Central memory CD8-positive, alpha-beta T cell (primary cell): Measurements from ENCODE around the gene HARS2.
"Not testable (repeated sequence)": the region's sequence is repeated elsewhere in the genome, so short reads cannot be mapped to it uniquely, and the experiment has no call there.

ENCODE experiments used
- ATAC-seq: fragments of 150-1000 bp; cut with Tn5 transposase; replicated peaks from 2 replicates; pipeline ENCODE4 v1.10.0; 2022; ENCODE audit warnings: mild to moderate bottlenecking, moderate FRiP score, moderate number of reproducible peaks; ENCODE audit not compliant: poor library complexity, severe bottlenecking; ENCODE audit errors: extremely low read depth
- DNase-seq, 2 donors: peaks; one replicate each; pipeline ENCODE4 v3.0.0; 2021; ENCODE audit warnings: low spot score in 2 of 2
- H3K27ac Mint-ChIP-seq: one replicate; pipeline ENCODE4 v1.8.0; 2022; ENCODE audit warnings: low read depth, mild to moderate bottlenecking, moderate library complexity, mixed read lengths
- H3K27me3 Mint-ChIP-seq: one replicate; pipeline ENCODE4 v1.8.0; 2022; ENCODE audit warnings: mixed read lengths
- H3K36me3 Mint-ChIP-seq: one replicate; pipeline ENCODE4 v1.8.0; 2022; ENCODE audit warnings: mild to moderate bottlenecking, moderate library complexity, mixed read lengths; ENCODE audit not compliant: insufficient read depth
- H3K4me1 Mint-ChIP-seq: one replicate; pipeline ENCODE4 v1.8.0; 2022; ENCODE audit warnings: mixed read lengths
- H3K4me3 Mint-ChIP-seq: one replicate; pipeline ENCODE4 v1.8.0; 2022; ENCODE audit warnings: mild to moderate bottlenecking, moderate library complexity, mixed read lengths
- H3K9me3 Mint-ChIP-seq: one replicate; pipeline ENCODE4 v1.8.0; 2022; ENCODE audit warnings: mixed read lengths

Gene HARS2

GRCh38 chr5:140673187-140673976 is 17.9 kb upstream of the HARS2 start, which contains the start of gene DND1:
Gene DND1 (minus strand): TSS chr5:140673576. CDS start chr5:140673542, 34 bp downstream.
- Mint-ChIP-seq H3K4me3 (no peak within 1 kb of the TSS), H3K27me3 (no peaks in the 10 kb centered on the region), H3K4me1 (no peaks in the 10 kb centered on the region), H3K36me3 (peaks cover 35% of the 10 kb centered on the region), H3K27ac (no peak within 1 kb of the TSS), H3K9me3 (no peaks in the 10 kb centered on the region)
- DNase-seq, result no peak
- ATAC-seq, result no peak

- Mint-ChIP-seq H3K36me3 (peaks cover 34% of the 10 kb centered on the region), H3K9me3 (no peaks in the 10 kb centered on the region), H3K4me1 (no peaks in the 10 kb centered on the region), H3K4me3 (no peak overlapping the region), H3K27me3 (no peaks in the 10 kb centered on the region), H3K27ac (no peak overlapping the region)
- ATAC-seq (no peak), DNase-seq (no peak)
Observed at GRCh38 chr5:140674211-140674610, 17.0 kb upstream of the HARS2 start.

GRCh38 chr5:140674629-140675028 is 16.6 kb upstream of the HARS2 start:
- ATAC-seq (no peak), DNase-seq (no peak)
- Mint-ChIP-seq H3K4me3 (no peak overlapping the region), H3K27ac (no peak overlapping the region), H3K27me3 (no peaks in the 10 kb centered on the region), H3K9me3 (no peaks in the 10 kb centered on the region), H3K4me1 (no peaks in the 10 kb centered on the region), H3K36me3 (peaks cover 33% of the 10 kb centered on the region)

- Mint-ChIP-seq H3K27ac (no peak overlapping the region), H3K36me3 (peaks cover 31% of the 10 kb centered on the region), H3K9me3 (no peaks in the 10 kb centered on the region), H3K27me3 (no peaks in the 10 kb centered on the region), H3K4me1 (no peaks in the 10 kb centered on the region), H3K4me3 (no peak overlapping the region)
- DNase-seq (no peak), ATAC-seq (no peak)
Observed at GRCh38 chr5:140677947-140678346, 13.3 kb upstream of the HARS2 start.

DNA sequence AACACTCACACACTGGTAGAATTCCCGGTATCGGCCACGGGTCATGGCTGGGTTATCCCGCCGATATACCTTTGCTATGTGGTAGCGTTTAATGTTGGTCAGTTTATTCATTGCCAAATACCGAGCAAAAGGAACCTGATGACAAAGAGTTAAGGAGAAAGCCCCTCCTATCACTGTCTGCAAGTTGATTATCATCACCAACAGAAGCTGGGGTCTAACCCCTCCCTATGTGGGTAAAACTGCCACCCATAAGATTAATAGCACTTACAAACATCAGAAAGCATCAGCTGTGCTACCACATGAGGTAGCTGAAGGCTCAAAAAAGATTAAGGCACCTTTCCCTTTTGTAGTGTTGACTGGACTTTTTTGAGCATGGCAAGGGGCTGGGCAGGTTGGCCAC is 12.3 kb upstream of the HARS2 start:
- ATAC-seq (no peak), DNase-seq (no peak)
- Mint-ChIP-seq H3K36me3 (peaks cover 26% of the 10 kb centered on the region), H3K9me3 (no peaks in the 10 kb centered on the region), H3K27me3 (no peaks in the 10 kb centered on the region), H3K4me3 (no peak overlapping the region), H3K27ac (no peak overlapping the region), H3K4me1 (no peaks in the 10 kb centered on the region)

DNA sequence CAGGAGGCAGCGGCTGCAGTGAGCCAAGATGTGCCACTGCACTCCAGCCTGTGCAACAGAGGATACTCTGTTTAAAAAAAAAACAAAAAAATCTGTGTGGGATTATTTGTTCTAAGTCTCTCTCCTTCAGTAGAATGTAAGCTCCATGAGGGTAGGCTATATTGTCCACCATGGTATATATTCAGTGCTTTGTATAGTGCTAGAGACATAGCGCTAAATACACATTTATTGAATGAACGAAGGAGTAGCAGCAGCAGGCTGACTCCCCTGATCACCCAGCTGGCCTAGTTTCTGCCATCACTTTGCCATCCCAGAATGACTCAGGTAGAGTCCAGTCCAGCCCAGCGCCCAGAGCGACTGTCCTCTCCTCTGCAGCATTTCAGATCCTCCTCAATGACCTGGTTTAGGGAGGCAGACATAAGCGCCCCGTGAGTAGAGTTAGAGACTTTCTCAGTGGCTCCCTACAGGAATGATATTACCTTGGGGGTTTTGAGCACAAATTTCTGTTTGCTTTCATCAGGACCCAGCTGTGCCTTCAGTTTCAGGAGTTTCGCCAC is 801 bp upstream of the HARS2 start:
- H3K4me3 Mint-ChIP-seq, result peak overlapping the region; percentile 93
- H3K27ac Mint-ChIP-seq, result peak overlapping the region; percentile 94
- no peaks in the 10 kb centered on the region for H3K27me3 Mint-ChIP-seq
- no peak for DNase-seq
- H3K36me3 Mint-ChIP-seq, result peaks cover 43% of the 10 kb centered on the region
- H3K4me1 Mint-ChIP-seq, result peaks cover 33% of the 10 kb centered on the region
- H3K9me3 Mint-ChIP-seq, result no peaks in the 10 kb centered on the region
- ATAC-seq, result no peak

- H3K4me3 Mint-ChIP-seq, result no peak overlapping the region
- peaks cover 29% of the 10 kb centered on the region for H3K4me1 Mint-ChIP-seq
- no peaks in the 10 kb centered on the region for H3K27me3 Mint-ChIP-seq
- H3K9me3 Mint-ChIP-seq, result no peaks in the 10 kb centered on the region
- no peak overlapping the region for H3K27ac Mint-ChIP-seq
- no peak for ATAC-seq
- H3K36me3 Mint-ChIP-seq, result peaks cover 56% of the 10 kb centered on the region
- no peak for DNase-seq
Observed at GRCh38 chr5:140694276-140694675, 3.0 kb downstream of the HARS2 start.

DNA sequence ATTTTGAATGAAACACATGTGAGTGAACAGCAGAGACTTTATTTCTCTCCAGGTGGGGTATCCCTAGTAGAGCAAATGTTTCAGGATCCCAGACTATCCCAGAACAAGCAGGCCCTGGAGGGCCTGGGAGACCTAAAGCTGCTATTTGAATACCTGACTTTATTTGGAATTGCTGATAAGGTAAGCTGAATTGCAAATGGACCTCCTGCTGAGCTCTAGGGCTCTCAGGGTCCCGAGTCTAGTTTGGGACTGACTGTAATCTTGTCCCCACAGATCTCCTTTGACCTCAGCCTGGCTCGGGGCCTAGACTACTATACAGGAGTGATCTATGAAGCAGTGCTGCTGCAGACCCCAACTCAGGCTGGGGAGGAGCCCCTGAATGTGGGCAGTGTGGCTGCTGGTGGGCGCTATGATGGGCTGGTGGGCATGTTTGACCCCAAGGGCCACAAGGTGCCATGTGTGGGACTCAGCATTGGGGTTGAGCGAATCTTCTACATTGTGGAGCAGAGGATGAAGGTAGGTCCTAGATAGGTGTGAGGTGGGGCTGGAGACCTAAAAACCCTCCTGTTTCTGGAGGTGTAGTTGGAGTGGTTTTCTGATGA is 5.7 kb downstream of the HARS2 start:
- no peak overlapping the region for H3K4me3 Mint-ChIP-seq
- H3K9me3 Mint-ChIP-seq, result no peaks in the 10 kb centered on the region
- peak overlapping the region; percentile 56 for H3K27ac Mint-ChIP-seq
- DNase-seq (no peak), ATAC-seq (no peak)
- H3K4me1 Mint-ChIP-seq, result peaks cover 32% of the 10 kb centered on the region
- peaks cover 61% of the 10 kb centered on the region for H3K36me3 Mint-ChIP-seq
- no peaks in the 10 kb centered on the region for H3K27me3 Mint-ChIP-seq

- Mint-ChIP-seq H3K4me1 (peaks cover 28% of the 10 kb centered on the region), H3K36me3 (peaks cover 71% of the 10 kb centered on the region), H3K4me3 (peak within 1 kb of the TSS; percentile 98), H3K27me3 (no peaks in the 10 kb centered on the region), H3K27ac (peak within 1 kb of the TSS; percentile 97), H3K9me3 (no peaks in the 10 kb centered on the region)
- ATAC-seq (peak; percentile 97), DNase-seq (peak; percentile 83 to 90)
Observed at GRCh38 chr5:140700177-140701144, 9.2 kb downstream of the HARS2 start, which contains the start of gene ZMAT2. Gene ZMAT2 (plus strand): TSS chr5:140700447. CDS start chr5:140700461, 14 bp downstream.

GRCh38 chr5:140707812-140708211 is 16.6 kb downstream of the HARS2 start:
- no peak overlapping the region for H3K27ac Mint-ChIP-seq
- peaks cover 59% of the 10 kb centered on the region for H3K36me3 Mint-ChIP-seq
- ATAC-seq (no peak), DNase-seq (no peak)
- peaks cover 9% of the 10 kb centered on the region for H3K27me3 Mint-ChIP-seq
- peaks cover 6% of the 10 kb centered on the region for H3K9me3 Mint-ChIP-seq
- H3K4me3 Mint-ChIP-seq, result no peak overlapping the region
- peaks cover 23% of the 10 kb centered on the region for H3K4me1 Mint-ChIP-seq

GRCh38 chr5:140708787-140709186 is 17.5 kb downstream of the HARS2 start:
- not testable (repeated sequence) for DNase-seq, H3K27me3 Mint-ChIP-seq, ATAC-seq, H3K9me3 Mint-ChIP-seq
- peak overlapping the region; percentile 100 for H3K4me3 Mint-ChIP-seq
- H3K4me1 Mint-ChIP-seq, result peaks cover 23% of the 10 kb centered on the region
- H3K36me3 Mint-ChIP-seq, result peaks cover 51% of the 10 kb centered on the region
- H3K27ac Mint-ChIP-seq, result peak overlapping the region; percentile 100
